CD4-positive, alpha-beta memory T cell (primary cell): Measurements from ENCODE around the gene PIK3CD. TPM values are rescaled to one million over a fixed set of nuclear protein-coding genes. Genes with fewer than 3 reads are reported as not detected.
"Not testable (repeated sequence)": the region's sequence is repeated elsewhere in the genome, so short reads cannot be mapped to it uniquely, and the experiment has no call there.

ENCODE experiments used
- CTCF ChIA-PET: fragments of 350-600 bp; sonication (Branson Sonifier 250); formaldehyde crosslinking; loops from one replicate; lab custom pipeline; 2021; ENCODE audit warnings: inconsistent platforms; ENCODE audit not compliant: partially characterized antibody; lab: Charles Lee
- POLR2A ChIA-PET: fragments of 350-600 bp; sonication (Branson Sonifier 250); formaldehyde crosslinking; loops from one replicate; lab custom pipeline; 2021; ENCODE audit not compliant: partially characterized antibody; lab: Charles Lee
- DNase-seq, 5 donors: peaks; one replicate each; pipeline versions ENCODE4 v3.0.0 to v3.0.0-alpha.2; 2020 to 2022; ENCODE audit warnings: mixed read lengths in 1 of 5
- H3K27ac ChIP-seq: one replicate; pipeline ENCODE4 v1.7.0; 2013; ENCODE audit warnings: low read depth, low read length
- H3K27me3 ChIP-seq: 2 replicates; pipeline ENCODE4 v1.7.0; 2013; ENCODE audit warnings: mild to moderate bottlenecking, low read length, moderate library complexity; ENCODE audit not compliant: insufficient read depth
- H3K36me3 ChIP-seq: 2 replicates; pipeline ENCODE4 v1.7.0; 2013; ENCODE audit warnings: mild to moderate bottlenecking, low read length, moderate library complexity; ENCODE audit not compliant: insufficient read depth
- H3K4me1 ChIP-seq: 2 replicates; pipeline ENCODE4 v1.7.0; 2013; ENCODE audit warnings: mild to moderate bottlenecking, low read length, moderate library complexity; ENCODE audit not compliant: insufficient read depth
- H3K4me3 ChIP-seq, 2 donors: one replicate each; pipeline ENCODE4 v1.7.0; 2013; ENCODE audit warnings: low read length in 2 of 2, mild to moderate bottlenecking in 1 of 2
- H3K9me3 ChIP-seq, 2 donors: one replicate each; pipeline ENCODE4 v1.7.0; 2013; ENCODE audit warnings: low read length in 2 of 2, control low read depth in 1 of 2; ENCODE audit not compliant: control insufficient read depth in 1 of 2
- H3K27ac Mint-ChIP-seq, 7 donors: one replicate each; pipeline ENCODE4 v1.8.0; 2020 to 2021; ENCODE audit warnings: mixed read lengths in 7 of 7, mild to moderate bottlenecking in 6 of 7, inconsistent platforms in 3 of 7, moderate library complexity in 3 of 7
- H3K27me3 Mint-ChIP-seq, 2 donors: one replicate each; pipeline ENCODE4 v1.8.0; 2020 to 2021; ENCODE audit warnings: mixed read lengths in 2 of 2
- H3K36me3 Mint-ChIP-seq, 2 donors: one replicate each; pipeline ENCODE4 v1.8.0; 2020 to 2021; ENCODE audit warnings: mixed read lengths in 2 of 2, inconsistent platforms in 1 of 2, mild to moderate bottlenecking in 1 of 2
- H3K4me1 Mint-ChIP-seq, 4 donors: one replicate each; pipeline ENCODE4 v1.8.0; 2020 to 2021; ENCODE audit warnings: mixed read lengths in 4 of 4, mild to moderate bottlenecking in 1 of 4
- H3K4me3 Mint-ChIP-seq, 8 donors: one replicate each; pipeline ENCODE4 v1.8.0; 2020 to 2021; ENCODE audit warnings: mixed read lengths in 8 of 8, mild to moderate bottlenecking in 7 of 8, moderate library complexity in 6 of 8, inconsistent platforms in 3 of 8
- H3K9me3 Mint-ChIP-seq, 8 donors: one replicate each; pipeline ENCODE4 v1.8.0; 2020 to 2021; ENCODE audit warnings: mixed read lengths in 8 of 8, mild to moderate bottlenecking in 5 of 8, inconsistent platforms in 3 of 8, moderate library complexity in 1 of 8
- intact Hi-C: fragments of 100-400 bp; cut with micrococcal nuclease; formaldehyde crosslinking; loops from one replicate; pipeline ENCODE4 v1.15.1; 2023
- polyA plus RNA-seq, 2 donors: library from polyadenylated mRNA; unstranded; fragments of 300-500 nt; fragmentation: Illumina TruSeq; gene quantifications; one replicate each; pipeline ENCODE4 v1.2.3, GENCODE V29; 2021
- total RNA-seq, 2 experiments: library from RNA; stranded (reverse); gene quantifications; one replicate each; pipeline ENCODE4 v1.2.3, GENCODE V29; 2021

The PIK3CD gene
- total and polyA plus RNA-seq, 4 experiments from 2014 or later = 57.1 to 236 (median 165) TPM

DNA sequence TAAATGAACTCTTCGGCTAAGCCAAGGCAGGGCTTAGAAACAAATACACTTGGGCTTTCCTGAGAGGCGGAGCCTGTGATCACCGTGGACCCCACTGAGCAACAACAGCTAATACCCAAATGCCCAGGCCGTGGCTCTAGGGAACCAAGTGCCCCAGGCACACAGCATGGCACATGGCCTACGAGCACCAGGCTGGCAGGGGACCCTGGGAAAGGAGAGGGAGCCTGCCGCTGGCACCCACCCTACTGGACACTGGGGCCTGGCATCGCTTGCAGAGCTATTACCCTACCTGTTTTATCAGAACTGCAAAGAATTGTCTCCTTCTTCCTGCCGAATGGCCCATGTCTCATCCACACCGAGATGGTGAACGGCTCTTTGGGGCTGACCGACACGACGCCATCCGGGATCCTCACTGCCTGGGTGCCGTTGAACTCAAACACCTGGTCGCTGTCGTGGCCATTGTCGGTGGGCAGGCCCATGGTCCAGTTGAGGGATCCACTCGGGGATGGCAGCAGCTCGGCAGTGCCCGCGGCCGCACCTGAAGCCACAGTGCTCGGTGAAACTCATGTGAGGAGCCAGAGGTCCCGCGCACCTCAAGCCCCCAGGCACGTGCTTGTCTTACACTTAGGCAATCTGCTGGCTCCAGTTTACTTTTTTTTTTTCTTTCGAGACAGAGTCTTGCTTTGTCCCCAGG is 92.7 kb downstream of the PIK3CD start:
- H3K27ac Mint-ChIP-seq = peak overlapping the region in 3 of 7 donors; percentile 22 to 72 (median 68)
- H3K36me3 ChIP-seq = peaks cover 60% of the 10 kb centered on the region
- no peak for DNase-seq
- no peak overlapping the region for H3K4me3 Mint-ChIP-seq
- H3K9me3 Mint-ChIP-seq = no peaks in the 10 kb centered on the region
- H3K27me3 Mint-ChIP-seq = no peaks in the 10 kb centered on the region
- H3K27me3 ChIP-seq = no peaks in the 10 kb centered on the region
- intact Hi-C loops = no loop called here
- H3K27ac ChIP-seq = no peak overlapping the region
- no peaks in the 10 kb centered on the region for H3K4me1 ChIP-seq
- H3K4me1 Mint-ChIP-seq = no peaks in the 10 kb centered on the region
- peaks cover 38 to 61% of the 10 kb centered on the region in 2 donors for H3K36me3 Mint-ChIP-seq
- CTCF ChIA-PET = interaction anchor here (2.3 kb wide), 1 partner anchor 19 kb away, joined by 6 read pairs; no protein-coding TSS in a partner anchor
- no peak overlapping the region for H3K4me3 ChIP-seq
- POLR2A ChIA-PET = no interaction called here
- H3K9me3 ChIP-seq = no peaks in the 10 kb centered on the region

DNA sequence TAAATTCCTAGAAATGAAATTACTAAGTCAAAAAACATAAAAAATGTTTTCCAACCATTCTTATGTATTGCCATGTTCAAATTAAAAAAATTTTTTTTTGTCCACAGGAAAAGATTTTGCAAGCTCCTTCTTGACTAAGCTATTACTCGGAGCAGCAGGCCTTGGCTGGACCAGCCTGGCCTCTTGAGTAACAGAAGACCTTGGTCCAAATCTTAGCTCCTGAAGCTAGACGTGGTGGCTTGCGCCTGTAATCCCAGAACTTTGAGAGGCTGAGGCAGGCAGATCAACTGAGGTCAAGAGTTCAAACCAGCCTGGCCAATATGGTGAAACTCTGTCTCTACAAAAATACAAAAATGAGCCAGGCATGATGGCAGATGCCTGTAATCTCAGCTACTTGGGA is 94.7 kb downstream of the PIK3CD start:
- H3K27ac ChIP-seq = no peak overlapping the region

DNA sequence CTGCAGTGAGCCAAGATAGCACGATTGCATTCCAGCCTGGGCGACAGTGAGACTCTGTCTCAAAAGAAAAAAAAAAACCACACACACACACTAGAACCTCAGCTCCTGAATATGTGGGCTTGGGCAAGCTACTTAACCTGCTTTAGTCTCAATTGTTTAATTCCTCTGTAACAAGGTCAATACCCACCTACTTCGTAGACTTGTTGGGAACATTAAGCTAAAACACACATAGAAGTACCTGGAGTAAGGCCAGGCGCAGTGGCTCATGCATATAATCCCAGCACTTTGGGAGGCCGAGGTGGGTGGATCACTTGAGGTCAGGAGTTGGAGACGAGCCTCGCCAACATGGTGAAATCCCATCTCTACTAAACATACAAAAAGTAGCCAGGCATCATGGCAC is 95.1 kb downstream of the PIK3CD start:
- intact Hi-C loops = no loop called here
- Mint-ChIP-seq H3K4me1 (peaks cover 0 to 3% (median 0%) of the 10 kb centered on the region in 4 donors), H3K36me3 (peaks cover 35 to 65% of the 10 kb centered on the region in 2 donors), H3K27me3 (no peaks in the 10 kb centered on the region), H3K4me3 (no peak overlapping the region), H3K9me3 (no peaks in the 10 kb centered on the region), H3K27ac (peak overlapping the region in 2 of 7 donors; percentile 47 to 62)
- DNase-seq = no peak
- no peaks in the 10 kb centered on the region for H3K4me1 ChIP-seq
- H3K4me3 ChIP-seq = no peak overlapping the region
- no peaks in the 10 kb centered on the region for H3K27me3 ChIP-seq
- peaks cover 63% of the 10 kb centered on the region for H3K36me3 ChIP-seq
- ChIA-PET CTCF (interaction anchor here (0.9 to 2.3 kb wide), 3 partner anchors 9 to 120 kb away, joined by 3 to 6 read pairs (median 5); no protein-coding TSS in a partner anchor), POLR2A (interaction anchor here (1.2 kb wide), 1 partner anchor 94 kb away, joined by 3 read pairs; no protein-coding TSS in a partner anchor)
- no peak overlapping the region for H3K27ac ChIP-seq
- no peaks in the 10 kb centered on the region for H3K9me3 ChIP-seq

More for the DNA sequence above, 94.7 kb downstream of the PIK3CD start:
- Mint-ChIP-seq H3K4me1 (no peaks in the 10 kb centered on the region), H3K4me3 (no peak overlapping the region), H3K27ac (peak overlapping the region in 1 of 7 donors; percentile 48), H3K9me3 (no peaks in the 10 kb centered on the region), H3K27me3 (no peaks in the 10 kb centered on the region), H3K36me3 (peaks cover 31 to 64% of the 10 kb centered on the region in 2 donors)
- no peak overlapping the region for H3K4me3 ChIP-seq
- intact Hi-C loops = no loop called here
- no peaks in the 10 kb centered on the region for H3K4me1 ChIP-seq
- H3K27me3 ChIP-seq = no peaks in the 10 kb centered on the region
- no peaks in the 10 kb centered on the region for H3K9me3 ChIP-seq
- ChIA-PET POLR2A (no interaction called here), CTCF (interaction anchor here (0.9 to 2.3 kb wide), 3 partner anchors 9 to 120 kb away, joined by 3 to 6 read pairs (median 5); no protein-coding TSS in a partner anchor)
- DNase-seq = no peak
- peaks cover 63% of the 10 kb centered on the region for H3K36me3 ChIP-seq

DNA sequence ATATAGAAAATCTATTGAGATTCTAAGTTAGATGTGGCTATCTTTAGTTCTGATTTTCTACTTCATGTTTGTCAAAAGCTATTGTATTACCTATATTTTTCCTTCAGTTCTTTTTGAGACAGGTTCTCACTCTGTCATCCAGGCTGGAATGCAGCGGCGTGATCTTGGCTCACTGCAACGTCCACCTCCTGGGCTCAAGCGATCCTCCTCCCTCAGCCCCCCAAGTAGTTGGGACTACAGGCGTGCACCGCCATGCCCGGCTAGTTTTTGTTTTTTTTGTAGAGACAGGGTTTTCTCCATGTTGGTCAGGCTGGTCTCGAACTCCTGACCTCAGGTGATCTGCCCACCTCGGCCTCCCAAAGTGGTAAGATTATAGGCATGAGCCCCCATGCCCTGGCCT is 96.9 kb downstream of the PIK3CD start:
- H3K9me3 Mint-ChIP-seq, POLR2A ChIA-PET, H3K27ac ChIP-seq, H3K4me1 Mint-ChIP-seq, H3K4me3 ChIP-seq, intact Hi-C loops, DNase-seq, H3K4me1 ChIP-seq, H3K9me3 ChIP-seq, H3K4me3 Mint-ChIP-seq, H3K27me3 ChIP-seq, H3K27me3 Mint-ChIP-seq: not testable (repeated sequence)
- peaks cover 37 to 65% of the 10 kb centered on the region in 2 donors for H3K36me3 Mint-ChIP-seq
- CTCF ChIA-PET = interaction anchor here (1.3 kb wide), 1 partner anchor 133 kb away, joined by 3 read pairs; no protein-coding TSS in a partner anchor
- H3K36me3 ChIP-seq = peaks cover 61% of the 10 kb centered on the region
- peak overlapping the region in 4 of 7 donors; percentile 22 to 71 (median 44) for H3K27ac Mint-ChIP-seq

GRCh38 chr1:9749361-9749760 is 97.8 kb downstream of the PIK3CD start:
- POLR2A ChIA-PET = no interaction called here
- H3K27ac ChIP-seq = no peak overlapping the region
- H3K36me3 Mint-ChIP-seq = peaks cover 32 to 60% of the 10 kb centered on the region in 2 donors
- H3K4me3 ChIP-seq = no peak overlapping the region
- H3K36me3 ChIP-seq = peaks cover 52% of the 10 kb centered on the region
- intact Hi-C loops = no loop called here
- CTCF ChIA-PET = interaction anchor here (0.8 kb wide), 1 partner anchor 123 kb away, joined by 3 read pairs; no protein-coding TSS in a partner anchor
- H3K4me1 ChIP-seq = no peaks in the 10 kb centered on the region
- H3K27me3 Mint-ChIP-seq = no peaks in the 10 kb centered on the region
- peaks cover 0 to 3% (median 0%) of the 10 kb centered on the region in 4 donors for H3K4me1 Mint-ChIP-seq
- peaks cover 0 to 2% (median 0%) of the 10 kb centered on the region in 8 donors for H3K9me3 Mint-ChIP-seq
- no peak for DNase-seq
- no peaks in the 10 kb centered on the region for H3K9me3 ChIP-seq
- H3K27me3 ChIP-seq = no peaks in the 10 kb centered on the region
- no peak overlapping the region for H3K4me3 Mint-ChIP-seq
- H3K27ac Mint-ChIP-seq = peak overlapping the region in 3 of 7 donors; percentile 27 to 52 (median 37)

DNA sequence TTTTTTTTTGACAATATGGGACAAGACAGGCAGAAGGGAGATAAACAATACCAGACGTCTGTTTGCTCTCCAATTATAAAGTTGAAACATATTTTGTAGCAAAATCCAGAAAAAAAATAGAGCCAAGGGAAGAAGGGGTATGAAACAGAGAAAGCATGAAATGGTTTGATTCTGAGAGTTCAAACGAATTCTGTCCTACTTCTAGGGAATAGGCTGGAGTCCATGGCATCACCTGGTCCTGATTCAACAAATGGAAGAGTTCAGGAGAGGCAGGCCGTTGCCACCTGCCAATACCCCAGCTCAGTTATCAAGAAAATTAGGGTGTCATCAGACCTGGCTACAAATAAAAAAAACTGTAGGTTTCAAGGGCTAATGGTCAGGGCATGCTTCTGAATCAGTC is 100.4 kb downstream of the PIK3CD start:
- H3K36me3 ChIP-seq = peaks cover 40% of the 10 kb centered on the region
- no peak overlapping the region for H3K4me3 ChIP-seq
- Mint-ChIP-seq H3K4me1 (peaks cover 2 to 12% (median 8%) of the 10 kb centered on the region in 4 donors), H3K27ac (peak overlapping the region in 3 of 7 donors; percentile 9 to 81 (median 26)), H3K36me3 (peaks cover 39 to 66% of the 10 kb centered on the region in 2 donors), H3K4me3 (no peak overlapping the region), H3K27me3 (no peaks in the 10 kb centered on the region), H3K9me3 (peaks cover 0 to 2% (median 0%) of the 10 kb centered on the region in 8 donors)
- no peaks in the 10 kb centered on the region for H3K9me3 ChIP-seq
- intact Hi-C loops = no loop called here
- ChIA-PET POLR2A (no interaction called here), CTCF (no interaction called here)
- H3K27me3 ChIP-seq = no peaks in the 10 kb centered on the region
- no peak for DNase-seq
- H3K4me1 ChIP-seq = no peaks in the 10 kb centered on the region
- no peak overlapping the region for H3K27ac ChIP-seq

GRCh38 chr1:9753121-9753531 is 101.6 kb downstream of the PIK3CD start:
- Mint-ChIP-seq H3K27me3 (no peaks in the 10 kb centered on the region), H3K27ac (peak overlapping the region in 4 of 7 donors; percentile 29 to 83 (median 66)), H3K4me1 (peaks cover 4 to 20% (median 9%) of the 10 kb centered on the region in 4 donors), H3K9me3 (peaks cover 0 to 2% (median 0%) of the 10 kb centered on the region in 8 donors), H3K36me3 (peaks cover 37 to 60% of the 10 kb centered on the region in 2 donors), H3K4me3 (no peak overlapping the region)
- Histone ChIP-seq H3K27me3 (no peaks in the 10 kb centered on the region), H3K4me3 (no peak overlapping the region), H3K36me3 (peaks cover 40% of the 10 kb centered on the region), H3K4me1 (no peaks in the 10 kb centered on the region), H3K9me3 (no peaks in the 10 kb centered on the region), H3K27ac (no peak overlapping the region)
- no peak for DNase-seq
- ChIA-PET POLR2A (no interaction called here), CTCF (no interaction called here)
- intact Hi-C loops = no loop called here
